Activated CD4-positive, CD25-positive, alpha-beta regulatory T cell treated with anti-CD3 and anti-CD28 coated beads, Interleukin-2, amount 50 U/mL, for 24 hours (primary cell): ENCODE measurements around the gene KCTD12.
"Not testable (repeated sequence)": the region's sequence is repeated elsewhere in the genome, so short reads cannot be mapped to it uniquely, and the experiment has no call there.

Source experiments
- ATAC-seq, 2 donors: fragments of 150-1000 bp; cut with Tn5 transposase; one replicate each; pipeline ENCODE4 v1.10.0; 2021; ENCODE audit warnings: mild to moderate bottlenecking in 1 of 2, moderate library complexity in 1 of 2

Gene KCTD12

GRCh38 chr13:76886292-76887075, at the start of gene KCTD12:
KCTD12 (minus strand) TSS chr13:76886405; CDS start chr13:76886148, 257 bp downstream.
- peak; percentile 80 to 84 for ATAC-seq

GRCh38 chr13:76934671-76935070, 48.5 kb upstream of the KCTD12 start:
- no peak for ATAC-seq

GRCh38 chr13:76932076-76932475, 45.9 kb upstream of the KCTD12 start:
- ATAC-seq: no peak

- no peak for ATAC-seq
Measured at GRCh38 chr13:76929851-76930374, 43.7 kb upstream of the KCTD12 start.

GRCh38 chr13:76929320-76929719, 43.1 kb upstream of the KCTD12 start:
- ATAC-seq: no peak

- ATAC-seq: no peak
Measured at GRCh38 chr13:76928456-76928855, 42.3 kb upstream of the KCTD12 start.

- no peak for ATAC-seq
Measured at GRCh38 chr13:76927955-76928354, 41.8 kb upstream of the KCTD12 start.

- no peak for ATAC-seq
Measured at GRCh38 chr13:76925115-76925514, 38.9 kb upstream of the KCTD12 start.

- no peak for ATAC-seq
Measured at GRCh38 chr13:76921516-76921915, 35.3 kb upstream of the KCTD12 start.

GRCh38 chr13:76917755-76918481, 31.7 kb upstream of the KCTD12 start:
- ATAC-seq: not testable (repeated sequence)

- no peak for ATAC-seq
Measured at GRCh38 chr13:76917095-76917494, 30.9 kb upstream of the KCTD12 start.

GRCh38 chr13:76913898-76914297, 27.7 kb upstream of the KCTD12 start:
- no peak for ATAC-seq

- no peak for ATAC-seq
Measured at GRCh38 chr13:76912476-76912875, 26.3 kb upstream of the KCTD12 start.

- ATAC-seq: no peak
Measured at GRCh38 chr13:76904507-76904906, 18.3 kb upstream of the KCTD12 start.

- peak; percentile 60 to 63 for ATAC-seq
Measured at GRCh38 chr13:76903544-76904162, 17.4 kb upstream of the KCTD12 start.

- not testable (repeated sequence) for ATAC-seq
Measured at GRCh38 chr13:76899066-76899465, 12.9 kb upstream of the KCTD12 start.

- ATAC-seq: not testable (repeated sequence)
Measured at GRCh38 chr13:76897171-76897570, 11.0 kb upstream of the KCTD12 start.

GRCh38 chr13:76894401-76895110, 8.4 kb upstream of the KCTD12 start:
- peak; percentile 65 to 66 for ATAC-seq

GRCh38 chr13:76892488-76892887, 6.3 kb upstream of the KCTD12 start:
- no peak for ATAC-seq

- no peak for ATAC-seq
Measured at GRCh38 chr13:76890021-76890420, 3.8 kb upstream of the KCTD12 start.

- ATAC-seq: no peak
Measured at GRCh38 chr13:76889254-76889653, 3.0 kb upstream of the KCTD12 start.

- ATAC-seq: no peak
Measured at GRCh38 chr13:76888421-76888820, 2.2 kb upstream of the KCTD12 start.
